Stimulated activated CD8-positive, alpha-beta memory T cell treated with anti-CD3 and anti-CD28 coated beads, Interleukin-15, amount 100 ng/mL, for 48 hours (primary cell): ENCODE results near the gene MTO1.
A peak's percentile ranks its signal among the peaks of the same experiment; 100 is the strongest.
"Not testable (repeated sequence)": the region's sequence is repeated elsewhere in the genome, so short reads cannot be mapped to it uniquely, and the experiment has no call there.

ENCODE experiments used
- DNase-seq, 2 donors: peaks; one replicate each; pipeline ENCODE4 v3.0.0-alpha.2; 2020; ENCODE audit warnings: low read depth in 2 of 2

Gene MTO1

DNA sequence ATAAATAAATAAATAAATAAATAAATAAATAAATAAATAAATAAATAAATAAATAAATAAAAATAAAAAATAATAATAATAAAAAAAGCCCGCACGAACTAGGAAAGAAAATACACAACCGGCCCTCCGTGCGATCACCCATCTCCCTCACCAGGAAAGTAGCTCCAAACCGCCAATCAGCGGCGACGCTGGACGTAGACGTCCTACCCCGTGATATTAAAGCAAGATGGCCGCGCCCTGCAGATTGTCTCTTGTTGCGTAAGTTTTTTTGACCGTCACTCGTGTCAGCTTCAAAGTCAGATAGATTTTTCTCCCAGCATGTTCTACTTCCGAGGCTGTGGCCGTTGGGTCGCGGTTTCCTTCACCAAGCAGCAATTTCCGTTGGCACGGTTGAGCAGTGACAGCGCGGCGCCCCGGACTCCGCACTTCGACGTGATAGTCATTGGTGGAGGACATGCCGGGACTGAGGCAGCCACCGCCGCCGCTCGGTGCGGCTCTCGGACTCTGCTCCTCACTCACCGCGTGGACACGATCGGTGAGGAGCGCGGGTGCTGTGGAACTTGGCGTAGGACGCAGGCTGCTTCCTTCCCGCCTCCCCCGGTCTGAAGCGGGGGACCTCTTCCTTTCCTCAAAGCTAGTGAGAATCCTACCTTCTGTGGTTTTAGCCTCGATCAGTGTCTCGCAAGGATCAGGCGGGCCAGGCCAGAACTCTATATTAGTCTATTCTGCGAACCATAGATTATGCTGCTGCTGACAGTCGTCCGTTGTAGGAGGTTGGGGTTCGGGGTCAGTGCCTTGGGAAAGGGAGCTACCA, at the start of gene MTO1:
TSS of gene MTO1 (plus strand) at position 201 of the 814 bp plus-strand sequence. CDS start at position 319, 118 bp downstream.
- DNase-seq = peak; percentile 77 to 78

GRCh38 chr6:73413102-73413501, 48.4 kb upstream of the MTO1 start:
- DNase-seq = no peak

DNA sequence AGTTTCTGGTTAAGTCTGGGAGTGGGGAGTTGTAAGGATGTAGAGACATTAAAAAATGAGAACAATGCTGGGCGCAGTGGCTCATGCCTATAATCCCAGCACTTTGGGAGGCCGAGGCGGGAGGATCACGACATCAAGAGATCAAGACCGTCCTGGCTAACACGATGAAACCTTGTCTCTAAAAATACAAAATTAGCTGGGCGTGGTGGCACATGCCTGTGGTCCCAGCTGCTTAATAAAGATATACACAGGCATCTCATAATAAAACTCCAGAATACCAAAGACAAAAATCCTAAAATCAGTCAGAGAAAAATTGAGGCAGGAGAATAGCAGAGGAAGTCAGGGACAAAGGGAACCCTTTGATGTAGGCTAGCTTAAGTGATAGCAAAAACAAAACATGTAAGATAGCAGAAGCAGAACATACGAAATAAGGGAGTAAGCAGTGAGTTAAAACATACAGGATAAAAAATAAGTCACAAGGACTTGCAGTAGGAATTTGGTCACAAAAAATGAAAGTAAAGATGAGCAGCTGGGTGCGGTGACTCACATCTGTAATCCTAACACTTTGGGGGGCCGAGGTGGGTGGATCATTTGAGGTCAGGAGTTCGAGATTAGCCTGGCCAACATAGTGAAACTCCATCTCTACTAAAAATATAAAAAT, 43.3 kb upstream of the MTO1 start:
- DNase-seq = no peak

DNA sequence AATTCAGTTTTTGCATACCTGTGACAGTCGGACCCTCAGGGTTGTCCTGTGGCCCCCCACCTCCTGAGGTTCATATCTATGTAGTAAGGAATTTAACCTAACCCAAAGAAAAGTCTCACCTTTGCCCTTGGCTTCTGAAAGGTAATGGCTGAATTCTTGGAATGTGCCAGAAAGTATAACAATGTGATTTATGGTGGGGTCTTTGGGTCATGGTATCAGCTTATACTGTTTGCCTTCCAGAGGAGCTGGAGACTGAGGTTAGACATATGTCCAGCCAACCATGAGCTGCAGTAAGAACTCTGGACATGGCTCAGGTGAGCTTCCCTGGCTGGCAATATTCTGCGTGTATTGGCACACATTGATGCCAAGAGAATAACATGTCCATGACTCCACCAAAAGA, 40.0 kb upstream of the MTO1 start:
- DNase-seq = no peak

DNA sequence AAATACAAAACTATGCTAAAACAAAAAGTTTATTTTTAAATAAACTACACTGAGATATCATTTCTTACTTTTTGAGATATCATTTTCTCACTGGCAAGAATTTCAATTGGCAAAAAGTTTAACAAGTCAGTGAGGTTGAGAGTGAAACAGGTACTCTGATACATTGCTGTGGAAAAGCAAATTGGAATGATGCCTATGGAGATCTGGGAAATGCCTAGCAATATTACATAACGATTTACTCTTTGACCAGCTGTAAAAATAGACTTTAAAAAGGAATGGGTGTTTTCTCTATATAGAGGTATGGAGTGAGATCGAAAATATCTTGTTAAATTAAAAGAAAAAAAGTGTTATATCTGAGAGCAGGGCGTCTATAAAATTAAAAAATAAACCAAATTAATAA, 26.3 kb upstream of the MTO1 start:
- DNase-seq = no peak

DNA sequence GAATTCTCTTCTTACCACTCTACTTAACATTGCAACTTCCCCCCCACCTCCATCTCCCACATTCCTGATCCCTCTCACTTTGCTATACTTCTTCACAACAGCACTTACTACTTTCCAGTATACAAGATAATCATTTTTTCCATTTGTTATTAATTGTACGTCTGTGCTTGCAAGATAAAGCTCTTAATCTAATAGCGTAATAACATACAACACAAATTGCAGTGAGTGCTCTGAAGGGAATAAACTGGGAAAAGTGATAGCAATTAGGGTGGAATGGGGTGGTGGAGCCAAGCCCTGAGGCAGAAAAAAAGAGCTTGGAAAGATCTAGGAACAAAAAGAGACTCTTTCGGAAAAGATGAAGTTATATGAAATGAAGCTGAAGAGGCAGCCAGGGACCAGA, 18.0 kb upstream of the MTO1 start:
- no peak for DNase-seq

GRCh38 chr6:73451223-73452106, 10.1 kb upstream of the MTO1 start:
- DNase-seq = peak in 1 of 2 donors; percentile 27

- DNase-seq = peak; percentile 74 to 77
These were observed 9.5 kb upstream of the MTO1 start, which contains the start of gene CGAS for GRCh38 chr6:73452107-73452461. TSS of gene CGAS (minus strand) at chr6:73452297. CDS start at chr6:73452181, 116 bp downstream.

DNA sequence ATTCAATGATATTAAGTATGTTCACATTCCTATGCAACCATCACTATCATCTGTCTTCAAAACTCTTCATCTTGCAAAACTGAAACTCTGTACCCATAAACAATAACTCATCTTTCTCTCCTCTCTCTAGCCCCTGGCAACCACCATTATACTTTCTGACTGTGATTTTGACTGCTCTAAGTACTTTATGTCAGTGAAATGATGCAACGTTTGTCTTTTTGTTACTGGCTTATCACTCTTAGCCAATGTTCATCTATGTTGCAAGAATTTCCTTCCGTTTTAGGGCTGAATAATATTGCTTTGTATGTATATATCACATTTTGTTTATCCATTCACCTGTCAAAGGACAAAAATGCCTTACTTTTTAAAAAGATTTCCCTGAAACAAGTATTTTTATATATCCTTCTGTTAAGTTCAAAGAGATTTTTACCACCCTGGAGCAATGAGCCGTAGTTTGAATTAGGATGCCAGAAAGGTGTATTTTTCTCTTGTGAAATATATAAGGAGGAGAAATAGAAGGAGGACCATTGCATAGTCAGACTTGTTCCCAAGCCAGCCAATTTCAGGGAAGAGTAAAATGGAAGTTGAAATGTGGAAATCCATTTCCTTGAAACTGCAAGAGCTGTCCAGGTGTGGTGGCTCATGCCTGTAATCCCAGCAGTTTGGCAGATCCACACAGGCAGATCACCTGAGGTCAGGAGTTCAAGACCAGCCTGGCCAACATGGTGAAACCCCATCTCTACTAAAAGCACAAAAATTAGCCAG, 5.5 kb upstream of the MTO1 start:
- no peak for DNase-seq

GRCh38 chr6:73459474-73459873, 2.1 kb upstream of the MTO1 start:
- not testable (repeated sequence) for DNase-seq

- DNase-seq = no peak
These were observed 1.5 kb upstream of the MTO1 start for GRCh38 chr6:73460056-73460455.

DNA sequence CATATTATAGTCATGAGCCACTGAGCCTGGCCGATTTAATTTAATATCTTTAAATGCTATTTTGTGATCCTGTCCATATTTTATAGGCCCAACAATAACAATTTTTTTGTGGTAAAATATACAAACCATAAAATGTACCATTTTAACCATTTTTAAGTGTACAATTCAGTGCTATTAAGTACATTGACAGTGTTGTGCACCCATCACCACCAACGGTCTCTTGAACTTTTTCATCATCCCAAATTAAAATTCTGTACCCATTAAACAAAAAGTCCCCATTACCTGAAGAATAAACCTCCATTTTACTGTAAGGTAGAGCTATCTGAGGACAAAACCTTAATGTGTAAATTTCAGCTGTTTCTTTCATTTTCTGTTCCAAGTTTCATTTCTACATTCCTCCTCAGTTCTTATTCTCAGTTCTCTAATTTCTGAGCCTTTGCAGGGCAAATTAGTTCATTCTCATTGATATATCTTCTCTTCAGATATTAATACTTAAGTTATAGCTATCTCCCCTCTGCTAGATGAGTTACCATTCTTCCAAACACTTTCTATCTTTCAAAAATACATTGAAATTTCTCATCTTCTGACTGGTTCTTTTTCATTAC, 10.3 kb downstream of the MTO1 start:
- DNase-seq = no peak

GRCh38 chr6:73476723-73477122, 15.2 kb downstream of the MTO1 start:
- DNase-seq = peak in 1 of 2 donors; percentile 8

- no peak for DNase-seq
These were observed 15.9 kb downstream of the MTO1 start for GRCh38 chr6:73477407-73477806.

- DNase-seq = no peak
These were observed 20.4 kb downstream of the MTO1 start for GRCh38 chr6:73481969-73482368.

GRCh38 chr6:73484438-73484837, 22.9 kb downstream of the MTO1 start:
- no peak for DNase-seq

- no peak for DNase-seq
These were observed 25.9 kb downstream of the MTO1 start for GRCh38 chr6:73487473-73487872.

DNA sequence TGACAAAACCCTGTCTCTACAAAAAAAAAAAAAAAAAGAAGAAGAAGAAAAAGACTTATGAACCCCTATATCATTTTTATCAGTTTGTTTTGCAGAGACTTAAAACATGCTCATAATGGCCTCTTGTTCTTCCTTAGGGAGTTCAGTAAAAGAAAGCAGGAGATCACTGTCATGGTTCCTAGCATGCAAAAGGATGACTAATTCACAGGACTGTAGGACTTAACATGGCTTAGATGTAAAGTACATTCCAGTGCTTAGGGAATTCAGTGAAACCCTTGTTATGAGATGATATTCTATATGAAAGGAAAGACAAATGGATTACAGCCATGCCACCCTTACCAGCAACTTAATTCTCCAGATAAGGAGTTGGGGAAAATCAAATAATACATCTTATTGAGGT, 29.8 kb downstream of the MTO1 start:
- DNase-seq = no peak

DNA sequence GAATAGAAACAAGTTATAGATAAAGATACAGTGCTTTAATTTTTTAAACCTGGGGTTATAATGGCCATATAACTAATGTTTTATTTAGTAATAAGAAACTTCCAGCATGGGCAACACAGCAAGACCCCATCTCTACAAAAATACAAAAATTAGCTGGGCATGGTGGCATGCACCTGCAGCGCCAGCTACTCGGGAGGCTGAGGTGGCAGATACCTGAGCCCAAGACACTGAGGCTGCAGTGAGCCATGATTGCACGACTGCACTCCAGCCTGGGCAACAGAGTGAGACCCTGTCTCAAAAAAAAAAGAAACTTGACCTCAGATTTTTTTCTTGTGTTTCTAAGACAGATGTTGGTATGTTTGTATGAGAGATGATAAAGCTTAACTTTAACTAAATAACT, 36.4 kb downstream of the MTO1 start:
- no peak for DNase-seq

- no peak for DNase-seq
These were observed 41.7 kb downstream of the MTO1 start for GRCh38 chr6:73503027-73503772.
